Measurements from ENCODE around the gene BRSK2. TPM values are rescaled to one million over a fixed set of nuclear protein-coding genes. Genes with fewer than 3 reads are reported as not detected.
A peak's percentile ranks its signal among the peaks of the same experiment; 100 is the strongest.

BRSK2 gene
- total RNA-seq, 6 experiments from 2014 or later, result 0.14 to 0.99 (median 0.47) TPM; not detected in 1

DNA sequence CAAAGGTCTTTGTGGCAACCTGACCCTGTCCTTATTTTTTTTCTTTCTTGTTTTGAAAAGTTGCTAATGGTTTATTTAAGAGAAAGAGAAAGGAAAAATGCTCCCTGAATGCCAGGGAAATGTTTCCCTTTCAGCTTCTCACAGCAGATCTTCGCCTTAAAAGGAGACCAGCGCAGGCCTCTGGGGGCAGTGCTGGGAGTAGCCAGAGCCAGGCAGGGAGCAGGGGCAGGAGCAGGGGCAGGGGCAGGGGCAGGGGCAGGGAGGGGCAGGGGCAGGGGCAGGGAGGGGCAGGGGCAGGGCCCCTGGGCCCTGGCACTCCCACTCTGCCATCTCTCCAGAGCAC lies 91.7 kb downstream of the BRSK2 start:
- no peak for TF ChIP-seq CTCF (IDR thresholded peaks at IDR 0.05)
- no peaks in the 10 kb centered on the region for H3K4me1 Mint-ChIP-seq (ENCODE audit: low read depth)
- no peak for DNase-seq
- H3K9me3 Mint-ChIP-seq, result no peaks in the 10 kb centered on the region
- H3K4me3 Mint-ChIP-seq, result no peak overlapping the region
- no peak overlapping the region for H3K27ac Mint-ChIP-seq
- H3K36me3 Mint-ChIP-seq (ENCODE audit: low read depth), result no peaks in the 10 kb centered on the region
- H3K27me3 Mint-ChIP-seq (ENCODE audit: insufficient read depth), result no peaks in the 10 kb centered on the region; the same call in 1 of the 2 replicates

- Mint-ChIP-seq H3K27ac (no peak overlapping the region), H3K27me3 (ENCODE audit: insufficient read depth) (no peaks in the 10 kb centered on the region; the same call in 1 of the 2 replicates), H3K4me3 (no peak overlapping the region), H3K4me1 (ENCODE audit: low read depth) (no peaks in the 10 kb centered on the region), H3K36me3 (ENCODE audit: low read depth) (no peaks in the 10 kb centered on the region), H3K9me3 (no peaks in the 10 kb centered on the region)
- TF ChIP-seq CTCF (IDR thresholded peaks at IDR 0.05), result no peak
- no peak for DNase-seq
These were observed 92.2 kb downstream of the BRSK2 start for GRCh38 chr11:1481861-1482441.

DNA sequence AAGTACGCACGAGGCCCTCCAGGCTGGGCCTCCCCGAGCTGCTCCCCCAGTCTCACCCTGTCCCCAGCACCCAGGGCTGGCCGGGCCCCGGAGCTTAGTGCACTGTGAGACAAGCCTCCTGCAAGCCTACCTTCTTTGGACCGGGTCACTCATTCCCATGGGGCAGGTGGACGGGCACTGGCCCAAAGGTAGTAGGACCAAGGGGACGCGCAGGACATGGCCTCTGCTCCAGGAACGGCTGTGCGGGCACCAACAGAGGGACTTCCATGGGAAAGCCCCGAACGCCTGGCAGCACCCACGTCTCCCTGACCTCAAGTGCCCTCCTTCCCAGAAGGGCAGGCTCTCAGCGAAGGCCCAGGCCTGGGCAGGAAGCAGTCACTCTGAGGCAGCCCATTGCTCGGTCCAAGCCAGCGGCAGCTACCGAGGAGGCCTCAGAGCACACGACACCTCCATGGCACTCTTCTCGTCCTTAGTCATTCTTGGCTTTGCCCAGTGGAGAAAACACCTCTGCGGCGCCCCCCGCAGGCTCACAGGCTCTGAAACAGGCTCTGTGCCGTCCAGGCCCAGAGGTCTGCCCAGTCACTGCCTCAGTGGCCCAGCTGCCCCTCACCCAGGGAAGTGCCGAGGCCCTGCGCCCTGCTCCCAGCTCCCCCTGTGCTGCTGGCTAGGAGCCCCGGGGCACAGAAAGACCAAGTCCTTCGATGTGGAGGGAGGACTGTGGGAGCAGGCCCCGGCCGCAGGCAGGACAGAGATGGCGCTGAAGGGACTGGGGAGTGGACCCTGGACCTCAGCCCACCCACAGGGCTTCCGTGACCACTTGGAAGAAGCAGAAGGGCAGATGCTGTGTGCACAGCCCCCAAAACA lies 93.1 kb downstream of the BRSK2 start:
- DNase-seq, result no peak
- H3K36me3 Mint-ChIP-seq (ENCODE audit: low read depth), result no peaks in the 10 kb centered on the region
- H3K9me3 Mint-ChIP-seq, result no peaks in the 10 kb centered on the region
- H3K4me3 Mint-ChIP-seq, result no peak overlapping the region
- H3K27ac Mint-ChIP-seq, result no peak overlapping the region
- H3K4me1 Mint-ChIP-seq (ENCODE audit: low read depth), result no peaks in the 10 kb centered on the region
- H3K27me3 Mint-ChIP-seq (ENCODE audit: insufficient read depth), result no peaks in the 10 kb centered on the region; the same call in 1 of the 2 replicates
- peak; percentile 43 for TF ChIP-seq CTCF (IDR thresholded peaks at IDR 0.05)

DNA sequence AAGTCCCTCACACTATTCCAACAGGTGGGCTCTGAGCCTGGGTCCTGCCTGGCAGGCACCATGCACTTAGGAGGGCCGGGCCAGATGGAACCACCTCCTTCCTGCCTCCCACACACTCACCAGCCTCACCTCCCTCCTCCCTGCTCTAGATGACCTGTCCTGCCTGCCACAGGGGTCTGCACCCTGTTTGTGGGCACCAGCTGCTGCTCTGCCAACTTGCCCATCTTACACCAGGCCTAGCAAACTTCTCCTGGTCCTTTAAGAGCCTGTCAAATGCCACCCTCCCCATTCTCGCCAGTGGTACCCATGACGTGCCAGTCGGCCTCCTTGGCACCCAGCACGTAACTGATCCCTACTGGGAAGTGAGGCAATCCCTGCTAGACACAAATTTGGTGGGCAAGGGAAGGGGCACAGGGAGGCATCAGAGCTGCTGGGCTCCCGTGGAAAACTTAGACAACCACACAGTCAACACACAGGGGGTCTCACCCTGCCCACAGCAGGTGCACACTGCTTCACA lies 93.8 kb downstream of the BRSK2 start:
- no peak overlapping the region for H3K4me3 Mint-ChIP-seq
- no peaks in the 10 kb centered on the region for H3K36me3 Mint-ChIP-seq (ENCODE audit: low read depth)
- no peak overlapping the region for H3K27ac Mint-ChIP-seq
- DNase-seq, result no peak
- no peak for TF ChIP-seq CTCF (IDR thresholded peaks at IDR 0.05)
- H3K9me3 Mint-ChIP-seq, result no peaks in the 10 kb centered on the region
- no peaks in the 10 kb centered on the region for H3K4me1 Mint-ChIP-seq (ENCODE audit: low read depth)
- H3K27me3 Mint-ChIP-seq (ENCODE audit: insufficient read depth), result no peaks in the 10 kb centered on the region

GRCh38 chr11:1484061-1484671 lies 94.4 kb downstream of the BRSK2 start:
- no peaks in the 10 kb centered on the region for H3K9me3 Mint-ChIP-seq
- no peaks in the 10 kb centered on the region; the same call in 1 of the 2 replicates for H3K27me3 Mint-ChIP-seq (ENCODE audit: insufficient read depth)
- TF ChIP-seq CTCF (IDR thresholded peaks at IDR 0.05), result no peak
- H3K4me3 Mint-ChIP-seq, result no peak overlapping the region
- no peaks in the 10 kb centered on the region for H3K36me3 Mint-ChIP-seq (ENCODE audit: low read depth)
- H3K27ac Mint-ChIP-seq, result no peak overlapping the region
- H3K4me1 Mint-ChIP-seq (ENCODE audit: low read depth), result no peaks in the 10 kb centered on the region
- DNase-seq, result no peak
